Amniotic epithelial cell (primary cell): ENCODE results near the gene KIAA1217.
A peak's percentile ranks its signal among the peaks of the same experiment; 100 is the strongest.

ENCODE experiments used
- DNase-seq: peaks from one replicate; pipeline ENCODE4 v3.0.0-alpha.2; 2010; ENCODE audit warnings: low read depth

The KIAA1217 gene

DNA sequence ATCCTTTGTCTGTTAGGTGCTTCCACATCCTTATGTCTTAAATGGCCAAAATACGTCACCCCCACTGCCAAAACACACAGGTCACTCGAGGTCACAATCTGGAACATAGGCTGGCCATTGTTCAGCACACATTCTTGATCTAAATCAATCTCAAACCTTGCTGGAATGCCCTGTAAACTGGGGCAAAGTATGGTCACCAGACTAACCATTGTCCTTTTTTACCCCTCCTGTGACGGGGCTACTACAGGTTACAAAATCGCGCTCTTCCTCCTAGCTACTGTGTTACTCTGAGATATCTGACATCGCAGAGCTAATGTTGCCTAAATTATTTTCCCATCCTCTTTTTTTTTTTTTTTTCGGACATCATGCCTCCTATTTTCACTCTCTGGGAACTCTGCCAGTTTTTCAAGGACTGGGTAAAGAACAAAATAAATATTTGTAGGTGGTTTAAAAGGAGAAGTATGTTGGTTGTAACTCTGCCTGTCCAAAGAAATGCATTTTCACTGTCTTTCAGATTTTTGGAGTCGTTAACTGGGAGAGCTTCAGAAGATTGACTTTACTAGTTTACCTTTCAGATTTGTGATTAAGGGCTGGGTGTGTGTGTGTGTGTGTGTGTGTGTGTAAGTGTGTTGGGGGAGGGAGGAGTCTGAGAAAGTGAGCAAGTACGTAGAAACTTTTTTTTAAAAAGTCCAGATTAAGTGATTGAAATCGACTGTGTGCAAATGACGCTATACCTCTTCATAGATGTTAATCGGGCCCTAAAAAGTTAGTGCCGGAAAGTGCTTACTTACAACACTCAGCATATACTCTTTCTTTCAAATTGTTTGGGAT, 942 bp upstream of the KIAA1217 start:
- peak; percentile 49 for DNase-seq

DNA sequence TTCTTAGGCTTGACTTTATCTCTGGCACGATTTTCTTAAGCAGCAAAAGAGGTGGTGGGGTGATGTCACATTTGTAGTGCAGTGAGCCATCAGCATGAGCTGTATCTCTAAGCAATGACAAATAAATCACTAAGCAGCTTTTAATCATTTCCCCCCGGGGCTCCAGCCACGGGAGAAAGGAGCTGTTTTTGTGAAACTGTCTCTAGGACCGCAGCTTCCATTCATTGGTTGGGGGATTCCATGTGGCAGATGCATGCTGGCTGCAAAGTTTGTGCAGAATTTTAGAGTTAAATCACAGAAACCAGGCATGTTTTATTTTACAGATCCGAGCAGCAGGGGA, 464 bp downstream of the KIAA1217 start:
- DNase-seq: peak; percentile 49

DNA sequence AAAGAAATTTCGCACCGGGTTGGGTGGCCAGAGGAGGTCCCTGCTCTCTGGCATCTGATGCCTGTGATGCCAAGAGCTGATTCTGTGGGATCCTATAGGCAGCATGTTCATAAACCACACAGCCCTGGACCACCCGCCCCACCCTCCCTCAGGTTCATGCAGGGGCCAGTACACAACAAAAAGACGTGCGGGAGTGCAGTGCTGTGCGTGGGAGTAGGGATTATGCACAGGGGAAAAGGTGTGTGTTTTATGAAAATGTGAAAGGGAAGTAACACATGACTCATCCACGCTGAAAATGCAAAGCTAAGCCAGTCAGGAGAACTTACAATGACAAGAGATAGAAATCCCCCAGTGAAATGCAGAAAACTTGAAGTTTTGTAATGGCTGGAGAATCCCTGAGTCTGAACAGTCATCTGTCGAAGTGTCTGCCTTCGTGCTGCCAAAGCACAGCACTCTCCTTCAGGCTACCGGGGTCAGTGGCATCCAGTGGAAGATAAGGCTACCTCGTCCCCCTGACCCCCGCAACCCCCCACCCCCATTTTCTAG, 1.1 kb downstream of the KIAA1217 start:
- DNase-seq: peak; percentile 92

GRCh38 chr10:24210501-24210900, 1.6 kb downstream of the KIAA1217 start:
- DNase-seq: no peak

DNA sequence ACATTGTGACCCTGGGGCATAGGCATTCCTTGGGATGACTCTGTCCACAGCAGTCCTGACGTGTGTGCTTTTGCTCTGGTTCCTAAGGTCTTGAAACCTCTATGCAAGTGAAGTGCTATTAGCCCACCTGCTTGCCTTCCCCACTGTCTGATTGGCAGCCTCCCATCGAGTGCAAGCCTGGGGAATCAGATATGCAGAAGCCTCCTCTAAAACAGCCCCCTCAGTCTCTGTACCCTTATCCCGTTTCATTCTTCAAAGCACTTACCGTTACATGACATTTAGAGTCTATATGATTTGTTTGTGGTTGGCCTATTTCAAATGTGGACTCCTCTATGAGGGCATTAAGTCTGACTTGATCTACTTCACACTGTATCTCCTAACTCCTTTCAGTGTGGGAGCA, 4.3 kb downstream of the KIAA1217 start:
- DNase-seq: no peak

DNA sequence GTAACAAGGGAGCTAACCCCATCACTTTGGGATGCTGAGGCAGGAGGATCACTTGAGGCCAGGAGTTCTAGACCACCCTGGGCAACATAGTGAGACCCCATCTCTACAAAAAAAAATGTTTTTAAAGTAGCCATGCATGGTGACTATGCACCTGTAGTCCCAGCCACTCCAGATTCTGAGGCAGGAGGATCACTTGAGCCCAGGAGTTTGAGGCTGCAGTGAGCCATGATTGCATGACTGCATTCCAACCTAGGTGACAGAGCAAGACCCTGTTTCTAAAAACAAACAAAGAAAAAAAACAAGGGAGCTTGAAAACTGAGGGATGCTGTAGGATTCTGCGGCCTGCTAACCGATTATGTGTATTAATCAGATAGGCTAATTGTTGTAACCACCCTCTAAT, 4.9 kb downstream of the KIAA1217 start:
- DNase-seq: no peak

DNA sequence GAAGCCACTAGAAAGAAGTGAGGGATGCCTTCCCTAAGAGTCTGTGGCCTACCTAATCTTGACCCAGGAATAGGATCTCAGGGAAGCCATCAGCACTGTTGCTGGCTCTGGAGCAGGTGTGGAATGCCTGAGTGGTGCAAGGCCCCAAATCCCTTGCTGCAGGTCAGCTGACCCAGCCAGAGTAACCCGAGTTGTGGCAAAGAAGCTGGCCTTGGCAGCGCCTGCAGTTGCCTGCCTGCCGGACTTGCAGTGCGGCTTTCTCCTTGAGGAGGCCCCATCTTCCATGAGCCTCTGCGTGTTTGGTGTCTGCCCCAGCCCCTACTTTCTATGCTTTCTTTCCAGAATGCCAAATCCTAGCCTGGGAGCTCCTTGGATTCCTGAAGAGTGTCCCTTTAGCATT, 5.8 kb downstream of the KIAA1217 start:
- DNase-seq: no peak

- no peak for DNase-seq
Measured at GRCh38 chr10:24215196-24215595, 6.3 kb downstream of the KIAA1217 start.

DNA sequence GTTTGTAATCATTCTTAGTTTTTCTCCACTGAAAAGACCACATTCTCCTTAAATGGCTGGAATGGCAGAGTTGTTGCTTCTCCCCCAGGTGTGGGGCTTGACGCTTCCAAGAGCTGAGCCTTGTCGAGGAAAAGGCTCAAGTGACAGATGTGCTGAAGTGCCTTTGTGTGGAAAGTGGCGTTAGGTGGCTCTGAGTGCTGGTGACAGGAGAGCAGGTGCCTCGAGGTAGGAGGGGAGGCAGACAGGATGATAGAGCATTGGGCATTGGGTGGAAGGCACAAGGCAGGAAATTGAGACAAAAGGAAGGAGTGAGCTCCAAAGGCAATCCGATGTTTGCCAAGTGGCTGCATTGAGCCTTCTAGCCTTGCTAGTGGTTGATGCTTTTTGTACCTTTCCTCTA, 6.7 kb downstream of the KIAA1217 start:
- DNase-seq: no peak

GRCh38 chr10:24219963-24220362, 11.0 kb downstream of the KIAA1217 start:
- DNase-seq: no peak

- peak; percentile 68 for DNase-seq
Measured at GRCh38 chr10:24223341-24223740, 14.4 kb downstream of the KIAA1217 start.

- DNase-seq: peak; percentile 87
Measured at GRCh38 chr10:24223953-24224352, 15.0 kb downstream of the KIAA1217 start.

GRCh38 chr10:24228642-24229041, 19.7 kb downstream of the KIAA1217 start:
- no peak for DNase-seq

- DNase-seq: no peak
Measured at GRCh38 chr10:24229909-24230308, 21.0 kb downstream of the KIAA1217 start.

GRCh38 chr10:24231200-24231599, 22.3 kb downstream of the KIAA1217 start:
- DNase-seq: no peak

GRCh38 chr10:24234784-24235183, 25.8 kb downstream of the KIAA1217 start:
- no peak for DNase-seq

- DNase-seq: peak; percentile 54
Measured at GRCh38 chr10:24235471-24235870, 26.5 kb downstream of the KIAA1217 start.

- DNase-seq: no peak
Measured at GRCh38 chr10:24237801-24238395, 29.0 kb downstream of the KIAA1217 start.

GRCh38 chr10:24238519-24239247, 29.7 kb downstream of the KIAA1217 start:
- no peak for DNase-seq

GRCh38 chr10:24239289-24240040, 30.5 kb downstream of the KIAA1217 start:
- DNase-seq: no peak

DNA sequence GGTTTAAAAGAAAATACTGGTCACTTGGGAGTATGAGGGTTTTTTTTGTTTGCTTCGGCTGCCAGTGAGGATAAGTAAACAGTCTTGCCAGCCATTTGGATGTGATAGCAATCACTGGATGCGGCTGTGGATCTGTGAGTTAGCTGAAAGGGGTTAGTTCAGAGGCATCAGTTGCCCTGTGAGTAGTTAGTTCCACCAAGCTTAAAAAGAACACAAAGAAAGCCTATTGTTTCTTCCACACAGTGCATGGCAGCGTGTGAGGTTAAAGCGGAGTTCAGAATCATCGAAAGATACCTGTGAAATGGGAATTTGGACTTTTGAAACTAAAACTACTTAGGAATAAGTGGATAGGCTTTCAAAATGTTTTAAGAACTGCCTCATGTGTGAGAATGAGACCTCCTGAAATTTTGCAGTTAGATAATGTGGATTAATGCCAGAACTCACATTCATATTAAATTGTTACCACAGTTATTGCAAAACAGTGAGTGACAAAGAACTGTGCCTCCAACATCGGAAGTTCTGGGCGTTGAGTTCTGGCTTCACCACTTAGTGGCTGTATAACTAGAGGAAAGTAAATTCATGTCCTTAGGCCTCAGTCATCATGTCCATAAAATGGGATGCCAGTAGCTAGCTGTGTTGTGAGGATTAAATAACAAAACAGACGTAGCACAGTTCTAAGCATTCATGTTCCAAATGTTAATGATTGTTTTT, 31.3 kb downstream of the KIAA1217 start:
- no peak for DNase-seq
